WI38 (cell line): ENCODE measurements around the gene ATXN10.

Source experiments
- H3K4me3 ChIP-seq: 2 replicates; pipeline ENCODE4 v1.5.1; 2011; ENCODE audit warnings: low read depth, mild to moderate bottlenecking, control low read depth, low read length
- TF ChIP-seq, protein P1 (sequence below): IDR thresholded peaks from 2 replicates; pipeline ENCODE4 v1.5.1; 2012; ENCODE audit warnings: low read depth, mild to moderate bottlenecking, control low read depth, low read length

Gene ATXN10

DNA sequence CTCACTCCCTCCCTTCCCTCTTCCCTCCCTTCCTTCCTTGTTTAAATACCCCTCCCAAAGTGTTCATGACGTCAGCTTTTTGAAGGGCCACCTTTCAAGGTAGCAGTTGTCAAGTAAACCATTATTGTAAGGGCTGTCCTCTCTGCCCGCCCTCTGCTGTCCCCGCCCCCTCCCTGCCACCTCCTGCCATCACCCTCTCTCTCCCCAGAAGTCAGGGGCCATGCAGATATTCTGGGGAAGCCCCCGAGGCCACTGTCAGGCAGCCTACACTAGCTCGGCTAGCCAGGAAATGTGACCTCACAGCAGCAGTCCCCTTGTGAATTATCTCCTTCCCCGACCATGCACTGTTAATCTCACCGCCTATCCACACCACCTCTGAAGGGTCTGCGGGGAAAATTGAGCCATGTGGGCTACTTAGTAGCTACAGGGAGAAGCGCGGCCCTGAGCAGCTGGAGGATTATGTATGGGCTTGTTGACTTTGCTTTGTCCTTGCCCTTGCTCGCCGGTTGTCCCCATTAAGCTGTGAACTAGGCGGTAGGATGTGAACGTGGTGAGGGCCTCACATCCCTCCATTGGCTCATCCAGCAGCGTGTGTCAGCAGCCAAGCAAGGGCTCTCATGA, 42.1 kb upstream of the ATXN10 start:
- no peak overlapping the region for H3K4me3 ChIP-seq
- TF ChIP-seq, protein P1, sequence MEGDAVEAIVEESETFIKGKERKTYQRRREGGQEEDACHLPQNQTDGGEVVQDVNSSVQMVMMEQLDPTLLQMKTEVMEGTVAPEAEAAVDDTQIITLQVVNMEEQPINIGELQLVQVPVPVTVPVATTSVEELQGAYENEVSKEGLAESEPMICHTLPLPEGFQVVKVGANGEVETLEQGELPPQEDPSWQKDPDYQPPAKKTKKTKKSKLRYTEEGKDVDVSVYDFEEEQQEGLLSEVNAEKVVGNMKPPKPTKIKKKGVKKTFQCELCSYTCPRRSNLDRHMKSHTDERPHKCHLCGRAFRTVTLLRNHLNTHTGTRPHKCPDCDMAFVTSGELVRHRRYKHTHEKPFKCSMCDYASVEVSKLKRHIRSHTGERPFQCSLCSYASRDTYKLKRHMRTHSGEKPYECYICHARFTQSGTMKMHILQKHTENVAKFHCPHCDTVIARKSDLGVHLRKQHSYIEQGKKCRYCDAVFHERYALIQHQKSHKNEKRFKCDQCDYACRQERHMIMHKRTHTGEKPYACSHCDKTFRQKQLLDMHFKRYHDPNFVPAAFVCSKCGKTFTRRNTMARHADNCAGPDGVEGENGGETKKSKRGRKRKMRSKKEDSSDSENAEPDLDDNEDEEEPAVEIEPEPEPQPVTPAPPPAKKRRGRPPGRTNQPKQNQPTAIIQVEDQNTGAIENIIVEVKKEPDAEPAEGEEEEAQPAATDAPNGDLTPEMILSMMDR = no peak

DNA sequence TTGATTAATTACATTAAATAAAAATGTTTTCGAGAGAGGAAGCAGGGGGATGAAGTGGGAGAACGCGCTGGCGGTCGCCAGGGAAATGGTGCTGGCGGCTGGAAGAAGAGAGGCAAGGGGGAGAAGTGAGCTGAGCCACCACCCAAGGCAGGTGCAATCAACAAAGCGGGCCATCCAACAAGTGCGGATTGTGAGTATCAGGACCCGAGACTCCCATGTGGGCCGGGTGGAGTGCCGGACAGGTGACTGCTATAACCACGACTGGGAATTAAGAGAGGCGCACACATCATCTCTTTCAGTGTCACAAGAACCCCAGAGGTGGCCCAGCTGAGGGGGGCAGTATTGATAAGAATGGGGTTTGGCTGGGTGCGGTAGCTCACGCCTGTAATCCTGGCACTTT, 41.2 kb upstream of the ATXN10 start:
- H3K4me3 ChIP-seq = no peak overlapping the region
- TF ChIP-seq, protein P1 = no peak

DNA sequence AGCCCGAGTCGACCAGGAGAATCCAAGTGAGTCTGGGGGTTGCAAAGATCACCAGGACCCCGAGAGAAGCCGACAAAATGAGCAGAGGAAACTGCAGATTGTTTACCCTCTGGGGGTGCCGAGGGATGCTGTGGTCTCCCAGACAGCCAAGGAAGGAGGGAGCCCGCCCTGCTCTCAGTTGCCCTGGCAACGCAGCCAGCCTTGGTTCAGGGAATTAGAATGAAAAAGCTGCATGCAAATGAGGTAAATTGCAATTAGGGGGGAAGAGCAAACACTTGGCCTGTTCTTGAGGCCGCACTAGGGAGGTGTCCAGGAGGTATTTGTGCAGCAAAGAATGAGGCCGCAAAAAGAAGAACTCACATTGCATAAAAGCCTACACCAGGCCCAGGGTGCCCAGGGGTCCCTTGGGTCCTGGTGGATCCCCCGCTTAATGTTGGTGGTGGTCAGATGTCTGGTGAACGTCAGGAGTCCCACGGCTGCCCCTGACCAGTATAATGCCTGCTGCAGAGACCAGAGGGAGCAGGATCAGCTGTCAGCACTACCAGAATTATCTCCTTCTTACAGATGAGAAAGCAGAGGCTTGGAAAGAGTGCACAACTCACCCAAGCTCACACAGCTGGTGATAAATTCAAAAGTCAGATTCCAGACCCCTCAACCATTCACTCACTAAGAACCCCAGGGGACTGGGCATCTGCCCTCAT, 40.3 kb upstream of the ATXN10 start:
- no peak overlapping the region for H3K4me3 ChIP-seq
- TF ChIP-seq, protein P1 = no peak

DNA sequence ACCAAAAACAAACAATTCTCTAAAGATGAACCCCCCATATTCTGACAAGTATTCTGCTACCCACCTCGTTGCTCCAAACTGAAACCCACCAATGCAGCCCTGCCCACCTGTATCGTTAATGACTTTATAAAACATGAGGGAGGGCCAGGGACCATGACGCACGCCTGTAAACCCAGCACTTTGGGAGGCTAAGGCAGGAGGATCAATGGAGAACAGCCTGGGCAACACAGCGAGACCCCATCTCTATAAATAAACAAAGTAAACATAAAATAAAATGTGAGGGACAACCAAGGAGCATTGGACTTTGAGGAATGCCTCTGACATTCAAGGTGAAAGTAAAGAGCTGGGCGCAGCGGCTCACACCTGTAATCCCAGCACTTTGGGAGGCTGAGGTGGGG, 39.8 kb upstream of the ATXN10 start:
- TF ChIP-seq, protein P1 = no peak
- H3K4me3 ChIP-seq = no peak overlapping the region

DNA sequence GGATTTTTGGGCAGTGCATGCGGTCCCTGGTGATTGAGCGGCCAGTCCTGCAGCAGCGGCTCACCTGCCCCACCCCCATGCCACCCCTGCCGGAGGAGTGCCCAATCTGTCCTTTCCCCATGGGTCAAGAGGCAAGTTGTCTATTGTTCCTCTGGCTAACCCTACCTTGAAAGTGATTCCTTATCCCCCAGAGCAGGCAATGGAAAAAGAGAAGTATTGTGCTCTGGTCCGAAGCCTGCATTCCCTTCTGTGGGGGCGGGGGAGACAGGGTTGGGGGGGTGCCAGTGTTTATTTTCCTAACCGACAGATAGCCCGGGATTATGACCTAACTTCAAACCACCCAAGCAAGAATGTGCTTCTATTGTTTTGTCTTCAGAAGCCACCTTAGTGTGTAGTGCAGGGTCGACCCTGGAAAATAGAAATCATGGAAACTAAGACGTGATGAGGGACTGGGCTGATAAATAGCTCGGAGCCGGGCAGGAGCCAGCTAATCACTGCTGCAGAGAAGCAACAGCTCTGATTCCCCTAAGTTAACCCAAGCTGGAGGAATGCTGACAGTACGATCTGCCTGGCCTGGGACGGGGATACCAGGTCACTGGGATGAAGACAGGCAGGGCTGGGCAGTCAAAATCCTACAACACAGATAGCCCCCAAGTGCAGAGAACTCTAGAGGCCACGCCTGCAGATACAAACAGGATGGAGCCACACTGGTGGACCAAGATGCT, 38.7 kb upstream of the ATXN10 start:
- TF ChIP-seq, protein P1 = no peak

DNA sequence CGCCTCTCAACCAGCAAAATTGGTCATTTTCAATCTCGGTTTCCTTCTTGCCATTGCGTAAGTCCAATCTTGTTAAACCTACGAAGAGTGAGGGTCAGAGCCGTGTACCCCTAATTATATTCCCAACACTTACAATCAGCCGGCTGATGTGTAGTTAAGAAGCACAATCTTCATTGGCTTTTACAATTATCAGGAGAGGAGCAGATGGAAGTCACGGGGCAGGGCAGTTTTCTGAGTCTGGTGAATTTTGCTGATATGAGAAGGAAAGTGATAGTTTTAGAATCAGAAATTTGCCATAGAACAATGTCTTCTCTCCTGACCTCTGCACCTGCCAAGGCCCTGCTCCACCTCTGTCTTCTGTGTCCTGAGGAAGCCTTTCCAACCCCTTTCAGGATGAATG, 35.0 kb upstream of the ATXN10 start:
- no peak overlapping the region for H3K4me3 ChIP-seq
- TF ChIP-seq, protein P1 = no peak

More for the DNA sequence above, 38.7 kb upstream of the ATXN10 start:
- no peak overlapping the region for H3K4me3 ChIP-seq

DNA sequence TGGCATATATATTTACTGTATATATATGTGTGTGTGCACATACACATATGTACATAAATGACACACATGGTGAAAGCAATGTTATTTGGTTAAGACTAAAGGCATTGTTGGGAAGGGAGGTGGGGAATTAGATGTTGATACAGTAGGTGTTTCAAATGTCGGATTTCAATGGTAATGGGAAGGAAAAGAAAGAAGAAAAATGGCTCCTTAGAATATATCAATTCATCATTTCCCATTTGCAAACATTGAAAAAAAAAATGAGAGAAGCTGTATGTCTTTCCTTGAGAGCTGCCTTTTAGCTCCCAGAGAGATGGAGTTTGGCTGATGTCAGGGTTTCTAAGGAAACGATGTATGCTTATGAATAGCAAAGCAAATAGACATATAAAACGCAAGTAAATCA, 33.4 kb upstream of the ATXN10 start:
- H3K4me3 ChIP-seq = no peak overlapping the region
- TF ChIP-seq, protein P1 = no peak
